GM23338 (cell line): ENCODE measurements around the gene TUBB. TPM values are rescaled to one million over a fixed set of nuclear protein-coding genes. Genes with fewer than 3 reads are reported as not detected.
A peak's percentile ranks its signal among the peaks of the same experiment; 100 is the strongest.

Source experiments
- ATAC-seq: fragments of 200-7000 bp; cut with Tn5 transposase; 3 replicates; pipeline ENCODE4 v1.9.1; 2020
- DNase-seq: peaks from one replicate; pipeline ENCODE4 v3.0.0-alpha.2; 2015; ENCODE audit warnings: low spot score
- H2AFZ ChIP-seq: fragments of 200-600 bp; sonication (generic); 2 replicates; pipeline ENCODE4 v1.8.0; 2016; ENCODE audit warnings: antibody characterized with exemption, mild to moderate bottlenecking, moderate library complexity
- H3F3A ChIP-seq: fragments of 200-600 bp; sonication (generic); replicated peaks from 2 replicates; pipeline ENCODE4 v1.8.0; 2017; ENCODE audit warnings: antibody characterized with exemption, mixed run types, low read depth
- H3K27ac ChIP-seq: fragments of 200-600 bp; sonication (generic); 2 replicates; pipeline ENCODE4 v1.6.1; 2016; ENCODE audit warnings: low read depth
- H3K27me3 ChIP-seq: fragments of 200-600 bp; sonication (generic); 2 replicates; pipeline ENCODE4 v1.8.0; 2016; ENCODE audit warnings: mild to moderate bottlenecking, mixed run types, moderate library complexity; ENCODE audit not compliant: insufficient read depth
- H3K36me3 ChIP-seq: fragments of 200-600 bp; sonication (generic); 2 replicates; pipeline ENCODE4 v1.8.0; 2016; ENCODE audit warnings: mild to moderate bottlenecking; ENCODE audit not compliant: insufficient read depth
- H3K4me1 ChIP-seq: fragments of 200-600 bp; sonication (generic); 2 replicates; pipeline ENCODE4 v1.8.0; 2016; ENCODE audit warnings: mild to moderate bottlenecking, moderate library complexity; ENCODE audit not compliant: insufficient read depth
- H3K4me2 ChIP-seq: fragments of 200-600 bp; sonication (generic); 2 replicates; pipeline ENCODE4 v1.7.1; 2017; ENCODE audit warnings: mixed run types
- H3K4me3 ChIP-seq: fragments of 200-600 bp; sonication (generic); 2 replicates; pipeline ENCODE4 v1.6.1; 2016; ENCODE audit warnings: mixed run types
- H3K79me2 ChIP-seq: fragments of 200-600 bp; sonication (generic); replicated peaks from 2 replicates; pipeline ENCODE4 v1.8.0; 2017; ENCODE audit warnings: mild to moderate bottlenecking; ENCODE audit not compliant: insufficient read depth
- H3K9me2 ChIP-seq: fragments of 200-600 bp; sonication (generic); 2 replicates; pipeline ENCODE4 v1.8.0; 2017; ENCODE audit not compliant: insufficient read depth
- H4K20me1 ChIP-seq: fragments of 200-600 bp; sonication (generic); replicated peaks from 2 replicates; pipeline ENCODE4 v1.8.0; 2017; ENCODE audit warnings: mild to moderate bottlenecking; ENCODE audit not compliant: insufficient read depth
- H3K27ac Mint-ChIP-seq: 2 replicates; pipeline ENCODE4 v1.8.0; 2020; ENCODE audit warnings: inconsistent platforms, mild to moderate bottlenecking, moderate library complexity, mixed read lengths
- H3K27me3 Mint-ChIP-seq: 3 replicates; pipeline ENCODE4 v1.8.0; 2022; ENCODE audit warnings: low read depth, mild to moderate bottlenecking, moderate library complexity, mixed read lengths, inconsistent platforms; ENCODE audit not compliant: insufficient read depth, poor library complexity
- H3K36me3 Mint-ChIP-seq: 3 replicates; pipeline ENCODE4 v1.8.0; 2021; ENCODE audit warnings: low read depth, mild to moderate bottlenecking, inconsistent platforms, moderate library complexity, mixed read lengths
- H3K4me1 Mint-ChIP-seq: 3 replicates; pipeline ENCODE4 v1.8.0; 2020; ENCODE audit warnings: mild to moderate bottlenecking, inconsistent platforms, mixed read lengths
- H3K4me3 Mint-ChIP-seq: 3 replicates; pipeline ENCODE4 v1.8.0; 2021; ENCODE audit warnings: moderate library complexity, mild to moderate bottlenecking, inconsistent platforms, mixed read lengths
- H3K9me3 Mint-ChIP-seq: 3 replicates; pipeline ENCODE4 v1.8.0; 2020; ENCODE audit warnings: moderate library complexity, mild to moderate bottlenecking, inconsistent platforms, mixed read lengths
- CREB1 ChIP-seq: fragments of 250-450 bp; sonication (Bioruptor Pico); IDR thresholded peaks from 2 replicates; pipeline ENCODE4 v1.5.0; 2020; ENCODE audit warnings: low read depth, mild to moderate bottlenecking, moderate library complexity
- EZH2phosphoT487 ChIP-seq: fragments of 200-600 bp; sonication (generic); IDR thresholded peaks from one replicate; pipeline ENCODE4 v1.8.1; 2018; ENCODE audit warnings: antibody characterized with exemption; ENCODE audit not compliant: unreplicated experiment
- JUNB ChIP-seq: IDR thresholded peaks from one replicate; pipeline ENCODE4 v1.6.1; 2016; ENCODE audit warnings: antibody characterized with exemption; ENCODE audit not compliant: unreplicated experiment
- POLR2AphosphoS5 ChIP-seq: IDR thresholded peaks from 2 replicates; pipeline ENCODE4 v1.6.1; 2016; ENCODE audit warnings: antibody characterized with exemption, low read depth
- ZNF114 ChIP-seq: fragments of 250-450 bp; sonication (Bioruptor Pico); IDR thresholded peaks from 2 replicates; pipeline ENCODE4 v1.5.0; 2020; ENCODE audit warnings: mild to moderate bottlenecking, moderate library complexity
- polyA plus RNA-seq: library from polyadenylated mRNA; unstranded; fragments of >200 nt; fragmentation: Nextera tagmentation; extraction: Ambion mirVana; gene quantifications from 2 replicates; pipeline ENCODE4 v1.2.1, GENCODE V29; 2016
- total RNA-seq: library from RNA; depleted of rRNA; stranded (reverse); fragments of >200 nt; shearing (Covaris generic); gene quantifications from 2 replicates; pipeline ENCODE4 v1.2.3, GENCODE V29; 2014
- TF ChIP-seq, protein P1 (sequence below): IDR thresholded peaks from one replicate; pipeline ENCODE4 v1.6.1; 2018; ENCODE audit warnings: antibody characterized with exemption; ENCODE audit not compliant: unreplicated experiment

The TUBB gene
- total and polyA plus RNA-seq, 2 experiments from 2014 or later = 1,041 to 1,704 TPM

DNA sequence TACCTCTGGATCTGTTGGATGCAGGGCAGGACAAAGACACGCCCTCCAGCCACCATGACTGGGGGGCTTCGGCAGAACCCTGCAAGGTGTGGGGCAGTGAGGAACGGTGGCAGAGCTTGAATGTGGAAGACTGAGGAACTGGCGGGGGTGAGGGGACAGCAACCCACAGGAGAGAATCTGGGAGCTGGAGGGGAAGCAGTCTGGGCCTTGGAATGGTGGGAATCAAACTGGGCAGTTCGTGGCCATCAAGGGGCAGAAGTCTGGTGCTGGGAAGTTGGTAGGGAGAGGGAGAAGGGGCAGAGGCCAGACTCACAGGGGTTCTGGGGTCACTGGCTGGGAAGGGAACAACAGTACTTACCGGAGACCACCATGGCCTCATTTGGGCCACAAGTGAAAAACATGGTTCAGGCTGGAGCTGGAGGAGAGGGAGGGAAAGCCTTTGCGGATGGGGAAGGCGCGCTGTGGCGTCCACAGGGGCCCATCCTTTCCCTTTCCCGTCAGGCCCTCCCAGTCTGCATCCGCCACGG, 21.7 kb downstream of the TUBB start:
- Histone ChIP-seq H3K36me3 (peaks cover 26% of the 10 kb centered on the region), H2AFZ (peak overlapping the region; percentile 59; the same call in 1 of the 2 replicates), H3F3A (peaks cover 34% of the 10 kb centered on the region), H3K4me3 (peak overlapping the region; percentile 90), H3K27ac (peak overlapping the region; percentile 76; the same call in 1 of the 2 replicates), H3K27me3 (peaks cover 8% of the 10 kb centered on the region), H3K79me2 (peaks cover 20% of the 10 kb centered on the region), H3K9me2 (no peaks in the 10 kb centered on the region), H4K20me1 (peaks cover 13% of the 10 kb centered on the region), H3K4me1 (peaks cover 19% of the 10 kb centered on the region), H3K4me2 (peak overlapping the region; percentile 90)
- Mint-ChIP-seq H3K4me1 (peaks cover 23% of the 10 kb centered on the region), H3K4me3 (peak overlapping the region; percentile 92), H3K9me3 (no peaks in the 10 kb centered on the region; the same call in 2 of the 3 replicates), H3K27ac (peak overlapping the region; percentile 41), H3K36me3 (peaks cover 51% of the 10 kb centered on the region), H3K27me3 (peaks cover 25% of the 10 kb centered on the region)
- ATAC-seq (no peak; the same call in 2 of the 3 replicates), DNase-seq (no peak)
- no peak for TF ChIP-seq EZH2phosphoT487
- TF ChIP-seq CREB1 = no peak

DNA sequence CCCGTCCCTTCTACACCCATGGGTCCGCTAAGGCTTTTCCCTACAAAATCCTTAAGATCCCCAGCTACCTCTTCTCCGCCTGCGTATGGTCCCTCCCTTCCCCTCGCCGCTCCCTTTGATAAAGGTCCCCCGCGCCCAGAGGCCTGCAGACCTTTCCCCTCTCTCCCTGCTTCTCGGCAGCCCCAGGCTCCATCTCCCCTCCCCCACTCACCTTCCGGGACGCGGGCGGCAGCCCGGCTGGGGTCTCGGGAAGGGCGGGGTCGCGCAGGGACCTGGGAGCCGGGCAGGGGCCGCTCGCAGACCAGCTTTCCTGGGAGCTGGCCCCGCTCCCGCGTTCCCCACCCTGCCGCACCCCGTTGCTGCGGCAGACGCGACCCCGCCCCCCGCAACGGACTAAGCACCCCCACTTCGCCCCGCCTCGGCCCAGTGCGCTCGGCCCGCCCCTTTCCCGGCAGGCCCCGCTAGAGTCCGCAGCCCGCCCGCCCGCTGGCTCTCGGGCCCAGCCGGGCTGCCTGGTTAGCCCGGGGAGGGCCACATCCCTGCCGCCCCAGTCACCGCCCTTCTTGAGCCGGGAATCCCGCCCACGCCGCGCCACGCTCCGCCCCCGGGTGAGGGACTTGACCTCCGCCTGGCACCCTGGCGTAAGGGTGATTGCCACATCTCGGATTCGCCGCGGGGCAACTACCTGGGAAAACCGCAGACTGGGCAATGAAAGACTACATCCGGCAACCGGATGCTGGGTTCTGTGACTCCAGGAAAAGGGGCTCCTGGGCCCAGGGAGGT, 22.4 kb downstream of the TUBB start, which contains the start of gene FLOT1:
FLOT1 (minus strand) TSS at position 372 of the 783 bp plus-strand sequence. CDS start 498 bp downstream, outside the sequence.
- ATAC-seq (peak; percentile 82), DNase-seq (peak; percentile 94)
- Histone ChIP-seq H3K36me3 (peaks cover 26% of the 10 kb centered on the region), H3K4me3 (peak within 1 kb of the TSS; percentile 90), H3K27me3 (peaks cover 8% of the 10 kb centered on the region), H2AFZ (peak within 1 kb of the TSS; percentile 59; the same call in 1 of the 2 replicates), H3K4me2 (peak within 1 kb of the TSS; percentile 90), H3K27ac (peak within 1 kb of the TSS; percentile 76), H3F3A (peaks cover 34% of the 10 kb centered on the region), H3K79me2 (peaks cover 20% of the 10 kb centered on the region), H4K20me1 (peaks cover 12% of the 10 kb centered on the region), H3K4me1 (peaks cover 19% of the 10 kb centered on the region), H3K9me2 (no peaks in the 10 kb centered on the region)
- Mint-ChIP-seq H3K36me3 (peaks cover 45% of the 10 kb centered on the region), H3K27me3 (peaks cover 23% of the 10 kb centered on the region), H3K9me3 (no peaks in the 10 kb centered on the region; the same call in 2 of the 3 replicates), H3K4me1 (peaks cover 23% of the 10 kb centered on the region), H3K27ac (peak within 1 kb of the TSS; percentile 41), H3K4me3 (peak within 1 kb of the TSS; percentile 92)
- TF ChIP-seq POLR2AphosphoS5 (peak; percentile 72), ZNF114 (CRISPR knock-in tag) (no peak)

DNA sequence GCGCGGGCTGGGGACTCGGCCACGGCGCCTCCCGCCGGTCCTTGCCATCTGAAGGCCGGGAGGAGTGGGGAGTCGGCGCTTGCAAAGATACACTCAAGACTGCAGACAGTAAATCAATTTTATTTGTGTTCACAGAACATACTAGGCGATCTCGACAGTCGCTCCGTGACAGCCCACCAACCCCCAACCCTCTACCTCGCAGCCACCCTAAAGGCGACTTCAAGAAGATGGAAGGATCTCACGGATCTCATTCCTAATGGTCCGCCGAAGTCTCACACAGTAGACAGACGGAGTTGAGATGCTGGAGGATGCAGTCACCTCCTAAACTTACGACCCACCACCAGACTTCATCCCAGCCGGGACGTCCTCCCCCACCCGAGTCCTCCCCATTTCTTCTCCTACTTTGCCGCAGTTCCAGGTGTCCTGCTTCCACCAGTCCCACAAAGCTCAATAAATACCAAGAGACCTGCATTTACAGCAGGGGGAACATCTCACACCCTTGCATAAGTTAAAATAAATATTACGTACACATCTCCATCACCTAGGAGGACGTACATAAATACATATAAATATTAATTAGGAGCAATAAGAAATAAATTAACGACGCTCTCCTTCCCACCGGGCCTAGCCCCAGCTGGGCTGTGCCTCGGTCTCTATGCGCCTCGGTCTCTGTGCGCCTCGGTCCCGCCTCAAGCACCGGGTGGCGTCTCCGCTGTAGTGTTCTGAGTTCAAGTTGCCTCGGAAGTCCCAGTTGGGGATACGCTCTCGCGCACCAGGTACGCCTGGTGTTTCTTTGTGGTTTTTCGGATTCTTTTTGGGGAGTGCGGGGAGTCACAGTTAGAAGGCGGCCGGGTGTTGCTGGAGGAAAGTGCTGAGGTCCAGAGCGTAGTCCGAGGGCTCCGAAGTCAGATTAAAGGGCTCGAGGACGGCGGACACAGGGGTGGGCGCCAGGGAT, 23.2 kb downstream of the TUBB start:
- H3K4me1 Mint-ChIP-seq = peaks cover 23% of the 10 kb centered on the region
- TF ChIP-seq EZH2phosphoT487 (no peak), JUNB (no peak), CREB1 (no peak)
- TF ChIP-seq, protein P1, sequence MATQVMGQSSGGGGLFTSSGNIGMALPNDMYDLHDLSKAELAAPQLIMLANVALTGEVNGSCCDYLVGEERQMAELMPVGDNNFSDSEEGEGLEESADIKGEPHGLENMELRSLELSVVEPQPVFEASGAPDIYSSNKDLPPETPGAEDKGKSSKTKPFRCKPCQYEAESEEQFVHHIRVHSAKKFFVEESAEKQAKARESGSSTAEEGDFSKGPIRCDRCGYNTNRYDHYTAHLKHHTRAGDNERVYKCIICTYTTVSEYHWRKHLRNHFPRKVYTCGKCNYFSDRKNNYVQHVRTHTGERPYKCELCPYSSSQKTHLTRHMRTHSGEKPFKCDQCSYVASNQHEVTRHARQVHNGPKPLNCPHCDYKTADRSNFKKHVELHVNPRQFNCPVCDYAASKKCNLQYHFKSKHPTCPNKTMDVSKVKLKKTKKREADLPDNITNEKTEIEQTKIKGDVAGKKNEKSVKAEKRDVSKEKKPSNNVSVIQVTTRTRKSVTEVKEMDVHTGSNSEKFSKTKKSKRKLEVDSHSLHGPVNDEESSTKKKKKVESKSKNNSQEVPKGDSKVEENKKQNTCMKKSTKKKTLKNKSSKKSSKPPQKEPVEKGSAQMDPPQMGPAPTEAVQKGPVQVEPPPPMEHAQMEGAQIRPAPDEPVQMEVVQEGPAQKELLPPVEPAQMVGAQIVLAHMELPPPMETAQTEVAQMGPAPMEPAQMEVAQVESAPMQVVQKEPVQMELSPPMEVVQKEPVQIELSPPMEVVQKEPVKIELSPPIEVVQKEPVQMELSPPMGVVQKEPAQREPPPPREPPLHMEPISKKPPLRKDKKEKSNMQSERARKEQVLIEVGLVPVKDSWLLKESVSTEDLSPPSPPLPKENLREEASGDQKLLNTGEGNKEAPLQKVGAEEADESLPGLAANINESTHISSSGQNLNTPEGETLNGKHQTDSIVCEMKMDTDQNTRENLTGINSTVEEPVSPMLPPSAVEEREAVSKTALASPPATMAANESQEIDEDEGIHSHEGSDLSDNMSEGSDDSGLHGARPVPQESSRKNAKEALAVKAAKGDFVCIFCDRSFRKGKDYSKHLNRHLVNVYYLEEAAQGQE = no peak

More for the DNA sequence above, 23.2 kb downstream of the TUBB start:
- Histone ChIP-seq H2AFZ (peak overlapping the region; percentile 84; the same call in 1 of the 2 replicates), H3K79me2 (peaks cover 20% of the 10 kb centered on the region), H3K27ac (peak overlapping the region; percentile 76), H3K9me2 (no peaks in the 10 kb centered on the region), H4K20me1 (peaks cover 9% of the 10 kb centered on the region), H3K27me3 (peaks cover 8% of the 10 kb centered on the region), H3K4me2 (peak overlapping the region; percentile 90), H3K4me1 (peaks cover 19% of the 10 kb centered on the region), H3F3A (peaks cover 27% of the 10 kb centered on the region), H3K4me3 (peak overlapping the region; percentile 90), H3K36me3 (peaks cover 18% of the 10 kb centered on the region; the same call in 1 of the 2 replicates)
- peaks cover 40% of the 10 kb centered on the region for H3K36me3 Mint-ChIP-seq
- H3K27me3 Mint-ChIP-seq = peaks cover 23% of the 10 kb centered on the region
- ATAC-seq (peak; percentile 7), DNase-seq (no peak)
- H3K9me3 Mint-ChIP-seq = no peaks in the 10 kb centered on the region; the same call in 2 of the 3 replicates
- H3K27ac Mint-ChIP-seq = peak overlapping the region; percentile 78; the same call in 1 of the 2 replicates
- H3K4me3 Mint-ChIP-seq = peak overlapping the region; percentile 92
